AG08395 (cell line): Measurements from ENCODE around the gene C10orf90.
"Not testable (repeated sequence)": the region's sequence is repeated elsewhere in the genome, so short reads cannot be mapped to it uniquely, and the experiment has no call there.

Experiments
- DNase-seq: peaks from one replicate; pipeline ENCODE4 v3.0.0; 2012; ENCODE audit warnings: mixed read lengths, low spot score

The C10orf90 gene

GRCh38 chr10:126390324-126390723 lies 280.2 kb downstream of the C10orf90 start:
- DNase-seq = no peak

GRCh38 chr10:126387931-126388911 lies 282.3 kb downstream of the C10orf90 start, which contains the start of gene ADAM12:
ADAM12 (minus strand) TSS chr10:126388477; CDS start chr10:126388145, 332 bp downstream.
- peak; percentile 48 for DNase-seq

- peak; percentile 75 for DNase-seq
Observed at GRCh38 chr10:126387041-126387921, 283.2 kb downstream of the C10orf90 start.

- peak; percentile 65 for DNase-seq
Observed at GRCh38 chr10:126384269-126384873, 286.1 kb downstream of the C10orf90 start.

GRCh38 chr10:126380352-126381076 lies 290.0 kb downstream of the C10orf90 start:
- DNase-seq = no peak

- not testable (repeated sequence) for DNase-seq
Observed at GRCh38 chr10:126379166-126379565, 291.3 kb downstream of the C10orf90 start.

- peak; percentile 30 for DNase-seq
Observed at GRCh38 chr10:126376956-126377355, 293.5 kb downstream of the C10orf90 start.

GRCh38 chr10:126375926-126376554 lies 294.5 kb downstream of the C10orf90 start:
- no peak for DNase-seq

- DNase-seq = no peak
Observed at GRCh38 chr10:126375299-126375698, 295.2 kb downstream of the C10orf90 start.
